GM12892 (cell line): ENCODE measurements around the gene DYNC1H1.

Source experiments
- POLR2A ChIP-seq: IDR thresholded peaks from 2 replicates; pipeline ENCODE4 v1.6.1; 2011; ENCODE audit warnings: low read depth, low read length, control low read depth
- POLR2AphosphoS5 ChIP-seq: IDR thresholded peaks from 2 replicates; pipeline ENCODE4 v1.6.1; 2011; ENCODE audit warnings: low read depth, low read length, control low read depth

GRCh38 chr14:102049258-102050025 is 85.1 kb downstream of the DYNC1H1 start:
- TF ChIP-seq POLR2A (no peak), POLR2AphosphoS5 (no peak)
